GM21786 (cell line): ENCODE results near the gene PSME1.

Experiments
- ATAC-seq: cut with Tn5 transposase; IDR thresholded peaks from one replicate; pipeline ENCODE4 v1.9.1; 2021; ENCODE audit not compliant: unreplicated experiment

PSME1 gene

GRCh38 chr14:24135834-24136683, at the start of gene PSME1:
PSME1 (plus strand) TSS chr14:24136194; CDS start chr14:24136263, 69 bp downstream.
- ATAC-seq, result peak; percentile 79

DNA sequence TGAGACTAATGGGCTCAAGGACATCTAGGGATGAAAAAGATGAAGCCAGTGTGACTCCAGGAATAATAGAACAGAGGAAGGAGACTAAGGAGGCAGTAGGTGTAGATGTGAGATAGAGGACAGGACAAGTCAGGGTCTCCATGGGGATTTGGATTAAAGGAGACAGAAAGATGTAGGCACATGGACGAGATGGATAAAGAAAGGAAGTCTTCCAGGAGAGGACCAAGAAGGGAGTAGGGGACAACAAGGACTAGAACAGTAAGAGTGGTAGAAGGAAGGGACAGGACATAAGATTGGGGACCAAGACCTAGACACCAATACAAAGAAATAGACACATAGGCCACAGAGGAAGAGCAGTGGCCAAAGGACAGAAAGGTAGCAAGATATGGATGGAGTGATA, 49.0 kb upstream of the PSME1 start:
- no peak for ATAC-seq

DNA sequence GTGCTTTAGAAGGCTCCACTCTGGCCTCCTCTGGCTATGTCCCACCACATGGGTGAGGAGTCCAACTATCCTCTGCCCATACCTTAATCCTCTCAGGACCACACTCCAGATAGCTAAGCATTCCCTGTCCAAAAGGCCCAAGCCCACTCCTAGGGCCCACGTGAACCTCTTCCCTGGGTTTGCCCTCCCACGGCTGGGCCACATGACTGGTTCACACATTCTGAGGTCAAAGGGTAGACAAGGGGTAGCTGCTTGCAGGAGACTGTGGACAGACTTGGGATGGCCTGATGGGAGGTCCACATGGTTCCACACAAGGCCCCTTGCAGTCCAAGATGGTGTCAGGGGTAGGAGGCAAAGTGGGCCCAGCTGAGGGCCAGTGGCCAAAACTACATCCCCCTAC, 47.9 kb upstream of the PSME1 start:
- no peak for ATAC-seq

GRCh38 chr14:24089890-24090289, 46.1 kb upstream of the PSME1 start:
- ATAC-seq, result no peak

DNA sequence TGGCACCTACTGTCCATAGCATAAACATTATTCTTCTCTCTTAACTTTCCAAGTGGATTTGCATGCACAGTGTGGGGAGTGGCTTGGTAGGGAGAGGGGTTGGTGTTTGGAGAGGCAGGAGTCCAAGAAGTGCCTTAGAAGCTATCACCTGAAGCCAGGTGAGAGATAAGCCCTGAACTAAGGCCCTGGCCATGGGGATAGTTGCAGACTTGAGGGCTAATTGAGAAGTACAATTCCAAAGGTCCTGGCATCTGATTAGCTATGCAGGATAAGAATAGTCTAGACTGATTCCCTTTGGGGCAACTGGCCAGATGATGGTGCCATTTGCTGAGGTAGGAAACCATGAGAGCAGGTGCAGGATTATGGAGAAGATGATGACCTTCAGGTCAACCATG, 43.9 kb upstream of the PSME1 start:
- ATAC-seq, result no peak

DNA sequence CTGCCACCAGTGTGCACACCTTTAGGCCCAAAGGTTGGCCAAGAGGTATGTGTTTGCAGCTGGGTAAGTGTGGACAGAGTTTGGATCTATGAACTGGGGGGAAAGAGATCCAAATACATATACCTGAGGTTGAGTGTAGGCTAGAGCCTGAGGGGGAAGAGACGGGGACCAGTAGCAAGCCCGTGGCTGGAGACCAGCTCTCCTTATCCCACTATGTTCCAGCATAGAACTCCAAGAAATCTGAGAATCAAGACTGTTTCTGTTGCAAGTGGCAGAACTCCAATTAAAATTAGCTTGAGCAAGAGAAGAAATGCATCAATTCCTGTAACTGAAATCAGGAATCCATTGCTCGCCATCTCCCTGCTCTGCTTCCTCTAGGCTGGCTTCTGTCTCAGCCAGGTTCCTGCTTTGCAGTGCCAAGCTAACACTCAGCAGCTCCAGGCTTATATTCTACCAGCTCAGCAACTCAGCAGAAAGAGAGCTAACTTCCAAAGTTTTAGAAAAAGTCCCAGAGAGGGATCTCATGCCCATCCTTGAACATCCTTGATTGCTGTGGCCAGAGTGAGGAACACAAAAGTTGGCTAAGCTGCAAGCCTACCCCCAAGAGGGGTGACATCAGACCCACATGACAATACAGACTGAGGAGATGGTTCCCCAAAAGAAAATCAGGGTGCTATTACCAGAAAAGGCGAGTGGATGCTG, 43.3 kb upstream of the PSME1 start:
- no peak for ATAC-seq

DNA sequence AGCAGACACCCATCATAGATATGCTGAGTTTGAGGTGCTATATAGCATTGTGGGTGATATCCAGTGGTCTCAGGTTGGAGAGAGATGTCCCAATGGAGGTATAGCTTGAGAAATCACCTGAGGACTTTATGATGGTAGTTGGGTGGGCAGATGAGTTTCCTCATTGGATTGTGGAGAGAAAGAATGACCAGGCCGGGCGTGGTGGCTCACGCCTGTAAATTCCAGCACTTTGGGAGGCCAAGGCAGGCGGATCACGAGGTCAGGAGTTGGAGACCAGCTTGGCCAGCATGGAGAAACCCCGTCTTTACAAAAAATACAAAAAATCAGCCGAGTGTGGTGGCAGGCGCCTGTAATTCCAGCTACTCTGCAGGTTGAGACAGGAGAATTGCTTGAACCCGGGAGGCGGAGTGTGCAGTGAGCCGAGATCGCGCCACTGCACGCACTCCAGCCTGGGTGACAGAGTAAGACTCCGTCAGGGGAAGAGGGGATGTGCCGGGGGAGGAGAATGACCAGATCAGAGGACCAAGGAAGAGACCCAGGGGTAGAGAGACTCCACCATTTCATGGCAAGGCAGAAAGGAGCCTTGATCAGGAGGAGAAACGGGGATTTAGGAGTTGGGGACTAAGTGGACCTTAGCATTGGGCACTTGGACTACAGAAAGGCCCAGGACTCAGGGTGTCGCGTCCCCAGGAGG, 42.6 kb upstream of the PSME1 start:
- ATAC-seq, result no peak

GRCh38 chr14:24093901-24094840, 41.8 kb upstream of the PSME1 start, which contains the start of gene PCK2:
PCK2 (plus strand) TSS chr14:24094311; CDS start chr14:24094406, 95 bp downstream.
- ATAC-seq, result peak; percentile 51

- no peak for ATAC-seq
Measured at GRCh38 chr14:24094841-24095270, 41.1 kb upstream of the PSME1 start.

DNA sequence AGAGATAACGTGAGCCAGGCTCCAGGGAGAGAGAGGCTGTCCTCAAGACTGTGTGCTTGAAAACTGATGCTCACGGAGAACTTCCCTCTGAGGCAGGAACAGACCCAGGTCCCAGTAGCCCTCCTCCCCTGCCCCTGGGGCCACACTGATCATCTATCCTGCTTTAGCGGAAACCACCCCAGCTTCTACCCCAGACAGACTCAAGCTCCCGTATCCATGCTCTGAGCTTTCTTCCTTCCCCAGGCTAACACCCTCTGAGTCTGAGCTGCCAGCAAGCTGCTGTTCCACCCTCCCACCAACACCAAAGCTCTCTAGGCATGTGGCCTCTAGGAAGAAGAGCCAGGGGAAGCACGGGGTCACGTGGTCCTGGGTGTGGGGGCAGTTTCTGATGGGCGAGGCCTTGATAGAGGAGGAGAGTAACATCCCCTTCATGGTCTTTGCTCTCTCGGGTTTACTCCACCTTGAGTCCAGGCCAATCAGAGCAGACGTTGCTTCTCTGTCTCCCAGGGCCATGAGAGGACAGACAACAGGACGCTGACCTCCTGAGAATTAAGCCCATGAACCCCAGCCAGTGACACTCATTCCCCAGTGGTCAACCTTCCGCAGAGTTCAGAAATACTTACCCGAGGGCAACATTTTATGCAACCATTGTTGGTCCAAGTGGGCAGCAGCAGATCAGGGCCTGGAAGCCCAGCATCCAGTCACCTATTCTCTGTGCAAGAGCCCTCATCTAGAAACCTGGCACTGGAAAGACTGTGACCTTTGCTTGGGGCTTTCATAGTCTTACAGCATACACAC, 40.5 kb upstream of the PSME1 start:
- peak; percentile 72 for ATAC-seq

DNA sequence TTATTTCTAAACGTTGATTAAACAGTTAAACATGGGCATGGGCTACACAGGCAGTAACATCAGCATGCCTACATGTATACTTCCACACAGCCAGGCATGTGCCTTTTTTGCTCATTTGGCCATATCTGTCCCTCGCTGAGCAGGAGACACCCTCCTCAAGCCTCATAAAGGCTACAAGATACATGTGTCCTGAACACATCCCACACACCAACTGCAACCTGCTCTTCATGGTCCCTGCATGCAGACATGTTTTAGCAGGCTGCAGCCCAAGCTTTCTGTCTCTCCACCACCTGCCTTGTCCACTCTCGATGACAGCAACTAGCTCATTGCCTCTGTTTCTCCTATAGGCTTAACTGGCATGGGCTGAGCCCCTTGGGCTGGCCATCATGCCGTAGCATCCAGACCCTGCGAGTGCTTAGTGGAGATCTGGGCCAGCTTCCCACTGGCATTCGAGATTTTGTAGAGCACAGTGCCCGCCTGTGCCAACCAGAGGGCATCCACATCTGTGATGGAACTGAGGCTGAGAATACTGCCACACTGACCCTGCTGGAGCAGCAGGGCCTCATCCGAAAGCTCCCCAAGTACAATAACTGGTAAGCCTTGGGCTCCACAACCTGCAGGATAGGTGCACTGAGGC, 39.3 kb upstream of the PSME1 start:
- no peak for ATAC-seq

- no peak for ATAC-seq
Measured at GRCh38 chr14:24098229-24098926, 37.6 kb upstream of the PSME1 start.

- ATAC-seq, result no peak
Measured at GRCh38 chr14:24098927-24099813, 36.8 kb upstream of the PSME1 start.

GRCh38 chr14:24100197-24100981, 35.6 kb upstream of the PSME1 start:
- no peak for ATAC-seq

DNA sequence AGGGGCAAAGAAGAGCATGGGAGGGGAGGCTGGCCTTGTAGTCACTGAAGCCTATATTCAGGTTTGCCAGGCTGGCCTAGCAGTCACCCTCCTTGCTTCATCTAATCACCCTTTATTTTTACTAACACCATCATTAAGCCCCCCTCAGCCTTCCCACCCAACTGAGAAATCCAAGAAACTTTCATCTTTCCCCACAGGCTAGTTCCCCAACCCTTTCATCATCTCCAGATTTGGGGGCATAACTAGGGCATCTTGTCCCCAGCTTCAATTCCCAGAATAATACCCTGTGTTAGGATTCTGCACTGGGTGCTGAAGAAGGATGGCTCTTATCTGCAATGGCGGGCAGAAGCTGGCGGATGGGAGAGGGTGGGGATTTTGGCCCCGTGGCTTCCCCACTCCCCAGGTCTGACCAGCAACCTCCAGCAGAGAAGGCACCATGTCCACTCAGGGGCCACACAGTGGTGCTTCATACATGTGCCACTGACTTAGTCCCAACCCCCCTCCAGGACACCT, 35.0 kb upstream of the PSME1 start:
- no peak for ATAC-seq

GRCh38 chr14:24102357-24103048, 33.5 kb upstream of the PSME1 start:
- no peak for ATAC-seq
